HG03280 (cell line): ENCODE data around the gene PARVA.

Experiments
- ATAC-seq: cut with Tn5 transposase; IDR thresholded peaks from one replicate; pipeline ENCODE4 v1.9.1; 2021; ENCODE audit warnings: mild to moderate bottlenecking, moderate library complexity; ENCODE audit not compliant: unreplicated experiment

Gene PARVA

DNA sequence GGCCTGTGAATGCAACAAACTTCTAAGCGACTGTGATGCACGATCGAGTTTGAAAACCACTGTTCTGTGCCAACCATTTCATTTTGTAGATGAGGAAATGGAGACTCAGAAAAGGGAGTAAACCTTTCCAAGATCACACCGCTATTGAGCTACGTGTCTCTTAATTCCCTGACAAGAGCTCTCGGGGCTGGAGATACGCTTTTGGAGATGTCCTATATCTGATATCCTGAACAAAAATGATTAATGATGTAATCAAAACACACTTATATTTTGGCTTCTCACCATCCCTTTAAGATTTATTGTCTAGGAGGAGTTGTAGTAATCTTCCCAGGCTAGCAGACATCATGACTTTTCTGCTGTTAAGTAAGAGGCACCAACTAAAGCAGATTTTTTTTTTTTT lies 1.7 kb upstream of the PARVA start:
- no peak for ATAC-seq

DNA sequence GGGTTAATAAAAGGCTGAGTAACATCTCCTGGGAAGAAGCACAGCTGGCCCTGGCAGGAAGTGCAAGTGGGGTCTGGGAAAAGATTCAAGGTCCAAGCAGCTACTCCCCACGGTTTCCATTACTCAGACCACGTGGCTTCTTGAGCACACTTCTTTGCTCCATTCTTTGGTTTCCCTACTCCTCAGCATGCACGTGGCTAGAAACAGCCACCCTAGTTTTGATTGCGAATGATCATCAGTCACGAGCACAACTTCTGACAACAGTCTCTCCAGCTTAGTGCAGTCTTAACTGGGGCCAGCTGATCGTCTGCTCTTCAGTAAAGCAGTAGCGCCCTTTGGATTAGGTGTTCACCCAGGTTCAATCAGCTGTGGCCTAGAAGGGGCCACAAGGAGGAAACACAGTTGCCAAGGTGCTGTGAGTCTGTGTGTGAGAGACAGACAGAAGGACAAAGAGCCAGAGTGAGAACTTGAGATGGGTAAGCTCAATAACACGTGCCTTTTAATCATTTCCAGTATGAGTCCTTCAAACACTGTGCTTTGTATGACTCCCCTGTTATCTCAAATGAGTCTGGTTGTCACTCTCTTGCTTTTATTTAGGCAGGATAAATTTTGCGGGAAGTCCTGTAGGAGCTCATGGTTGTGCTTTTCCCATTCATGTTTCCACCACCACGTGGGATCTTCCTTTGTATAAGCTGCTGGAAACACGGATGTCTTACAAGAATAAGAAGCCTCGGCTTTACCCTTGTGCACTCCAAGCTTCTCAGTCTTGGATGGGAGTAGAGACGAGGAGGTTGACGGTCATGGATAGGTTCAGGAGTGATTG lies 901 bp upstream of the PARVA start:
- ATAC-seq, result no peak

DNA sequence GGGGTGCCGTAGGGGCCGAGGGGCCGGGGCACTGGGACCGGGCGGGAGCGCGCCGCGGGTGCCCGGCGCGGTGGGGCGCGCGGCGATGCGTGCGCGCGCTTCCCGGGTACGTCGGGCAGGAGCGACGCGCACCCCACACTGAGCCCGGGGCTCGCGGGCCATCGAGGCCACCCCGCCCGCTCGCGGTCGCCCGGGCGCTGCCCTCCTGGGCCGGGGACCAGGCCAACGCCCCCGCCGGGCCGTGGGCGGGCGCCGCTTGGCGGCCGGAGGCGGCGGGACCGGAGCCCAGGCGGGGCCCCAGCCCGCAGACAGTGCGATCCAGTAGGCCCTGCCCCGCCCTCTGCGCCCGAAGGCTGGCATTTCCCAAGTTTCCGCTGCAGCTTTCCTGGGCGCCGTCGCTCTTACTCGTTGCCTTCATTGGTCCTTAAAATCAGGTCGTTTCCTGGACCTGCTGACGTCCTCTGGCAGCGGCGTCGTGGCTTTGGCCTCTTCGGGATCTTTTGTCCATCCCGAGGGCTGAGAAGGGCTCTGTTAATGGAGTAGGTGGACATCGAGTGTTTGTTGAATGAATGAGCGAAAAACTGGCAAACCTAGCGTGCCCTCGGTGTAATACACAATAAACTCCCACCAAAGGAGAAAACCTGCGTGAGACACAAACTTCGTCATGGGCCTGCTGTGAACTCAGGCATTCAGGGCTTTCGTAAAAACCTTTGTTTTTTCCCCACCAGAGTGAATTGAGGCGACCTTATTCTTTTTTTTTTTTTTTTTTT lies 638 bp downstream of the PARVA start:
- no peak for ATAC-seq

GRCh38 chr11:12380565-12381325 lies 3.4 kb downstream of the PARVA start:
- ATAC-seq, result no peak

GRCh38 chr11:12381875-12382274 lies 4.5 kb downstream of the PARVA start:
- ATAC-seq, result no peak

- no peak for ATAC-seq
Observed at GRCh38 chr11:12382451-12382850, 5.1 kb downstream of the PARVA start.

DNA sequence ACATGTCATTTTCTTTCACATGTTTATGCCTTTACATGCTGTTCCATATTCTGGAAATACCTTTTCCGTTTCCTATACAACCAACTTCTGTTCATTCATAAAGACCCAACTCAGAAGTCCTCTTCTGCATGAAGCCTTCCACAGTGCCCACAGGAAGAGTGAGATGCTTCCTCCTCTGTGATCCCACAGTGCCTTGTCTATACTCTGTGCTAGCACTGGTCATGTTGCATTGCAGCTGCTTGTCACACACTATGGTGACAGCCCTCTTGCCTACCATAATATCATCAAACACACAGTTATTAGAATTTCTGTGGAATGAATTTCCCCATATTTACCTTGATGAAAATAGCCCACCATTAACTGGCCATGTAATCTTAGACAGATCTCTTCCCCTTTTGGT lies 8.9 kb downstream of the PARVA start:
- ATAC-seq, result no peak

- no peak for ATAC-seq
Observed at GRCh38 chr11:12386745-12387144, 9.4 kb downstream of the PARVA start.

DNA sequence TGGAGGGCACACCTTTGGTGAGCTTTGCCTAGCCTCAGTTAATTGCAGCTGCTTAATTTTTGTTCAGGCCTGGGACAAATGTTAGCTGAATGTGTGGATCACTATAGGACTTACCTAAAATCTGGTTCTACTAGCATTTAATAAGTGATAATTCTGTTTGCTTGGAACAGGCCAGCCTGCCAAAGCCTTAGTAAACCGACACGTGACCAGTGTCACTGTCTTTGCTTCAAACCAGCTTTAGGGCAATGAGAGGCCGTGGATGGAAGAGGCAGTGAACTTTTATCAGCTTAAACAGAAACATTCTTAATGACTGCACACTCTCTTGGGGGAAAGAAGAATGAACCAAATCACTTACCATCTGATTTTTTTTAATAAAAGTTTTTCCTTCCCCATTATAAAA lies 10.8 kb downstream of the PARVA start:
- no peak for ATAC-seq

- ATAC-seq, result no peak
Observed at GRCh38 chr11:12388939-12389670, 11.7 kb downstream of the PARVA start.

GRCh38 chr11:12389676-12390657 lies 12.6 kb downstream of the PARVA start:
- ATAC-seq, result no peak

DNA sequence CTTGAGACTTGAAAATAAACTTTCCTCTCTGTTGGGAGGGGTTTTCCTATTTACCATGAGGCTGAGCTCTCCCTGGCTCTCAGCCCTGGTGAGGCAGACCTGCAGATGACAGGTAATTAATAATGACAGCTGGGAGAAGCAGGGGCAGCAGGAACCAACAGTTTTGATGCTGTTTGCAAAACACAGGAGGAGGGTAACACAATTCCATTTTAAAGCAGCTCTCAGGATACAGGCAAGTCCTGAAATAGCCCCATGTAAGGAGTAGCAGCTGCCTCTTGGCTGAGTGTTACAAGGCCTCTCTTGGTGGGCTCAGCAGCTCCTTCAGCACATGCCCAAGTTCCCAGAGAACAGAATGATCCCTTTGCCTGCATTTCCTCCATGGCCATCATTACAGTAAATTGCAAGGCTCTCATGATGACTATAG lies 13.3 kb downstream of the PARVA start:
- no peak for ATAC-seq

DNA sequence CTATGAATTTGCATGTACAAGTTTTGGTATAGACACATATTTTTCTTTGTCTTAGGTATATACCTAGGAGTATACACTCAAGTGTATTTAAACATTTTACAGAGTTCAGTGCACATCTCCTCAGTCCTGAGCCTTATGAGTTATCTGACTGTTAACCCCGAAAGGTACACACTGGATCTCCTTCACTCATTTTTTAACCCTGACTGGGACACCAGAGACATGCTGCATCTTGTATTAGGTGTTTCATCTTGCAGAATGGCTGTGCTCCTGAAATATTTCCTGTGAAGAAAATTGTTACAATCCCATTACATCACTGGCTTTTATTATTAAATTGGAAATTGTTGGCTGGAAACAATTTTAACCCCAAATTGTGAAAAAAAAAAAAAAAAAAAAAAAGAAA lies 15.3 kb downstream of the PARVA start:
- no peak for ATAC-seq

DNA sequence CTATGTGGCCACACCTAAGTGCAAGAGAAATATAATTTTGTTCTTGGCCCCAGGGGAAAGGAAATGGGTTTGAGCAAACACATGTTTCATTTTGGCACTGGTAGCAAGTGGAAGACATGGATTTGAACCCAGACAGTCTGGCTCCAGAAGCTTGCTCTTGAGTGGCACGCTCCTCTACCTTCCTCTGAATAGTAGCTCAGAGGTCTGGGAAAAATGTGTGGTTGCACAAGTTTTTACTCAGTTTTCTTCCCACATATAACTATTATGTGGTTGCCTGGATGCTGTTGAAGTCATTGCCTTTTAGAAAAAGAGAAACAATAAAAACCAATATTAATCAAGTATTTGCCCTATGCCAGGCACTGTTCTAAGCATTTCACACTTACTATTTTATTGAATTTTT lies 16.3 kb downstream of the PARVA start:
- no peak for ATAC-seq

GRCh38 chr11:12394601-12395000 lies 17.2 kb downstream of the PARVA start:
- ATAC-seq, result no peak

DNA sequence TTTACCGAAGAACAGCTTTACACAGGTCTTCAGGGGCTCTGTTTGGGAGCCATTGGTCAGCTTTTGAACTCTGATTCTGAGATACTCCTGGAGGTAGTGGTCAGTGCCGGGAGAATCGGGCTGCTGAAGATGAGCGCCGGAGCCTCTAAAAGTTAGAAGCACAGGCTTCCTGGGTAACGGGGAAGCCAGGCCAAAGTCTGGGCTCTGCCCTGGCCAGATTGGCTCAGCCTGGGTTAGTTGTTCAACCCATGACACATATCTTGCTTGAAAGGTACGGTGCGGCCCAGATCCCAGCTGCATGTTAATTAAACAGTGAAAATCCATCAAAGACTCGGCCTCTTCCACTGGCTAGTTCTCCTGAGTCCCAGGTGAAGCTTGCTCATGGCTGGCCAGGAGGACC lies 18.0 kb downstream of the PARVA start:
- ATAC-seq, result no peak

GRCh38 chr11:12397931-12398334 lies 20.6 kb downstream of the PARVA start:
- ATAC-seq, result no peak

DNA sequence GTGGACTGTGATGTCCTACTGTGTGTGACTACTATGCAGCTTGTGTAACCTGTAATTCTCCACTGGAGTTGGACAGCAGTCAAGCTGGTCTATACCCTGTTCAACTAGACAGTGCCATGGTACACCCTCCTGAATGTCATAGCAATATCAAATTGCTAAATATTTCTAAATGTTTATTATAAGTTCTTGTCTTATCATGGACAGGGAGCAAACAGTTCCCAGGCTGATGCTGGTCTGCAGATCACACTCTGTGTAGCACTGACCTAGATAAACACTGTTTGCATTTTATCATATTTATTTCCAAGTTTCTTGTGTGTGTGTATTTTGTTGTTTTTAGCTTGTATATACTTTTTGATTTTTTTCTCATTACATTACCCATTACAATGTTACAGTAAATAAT lies 22.0 kb downstream of the PARVA start:
- no peak for ATAC-seq

DNA sequence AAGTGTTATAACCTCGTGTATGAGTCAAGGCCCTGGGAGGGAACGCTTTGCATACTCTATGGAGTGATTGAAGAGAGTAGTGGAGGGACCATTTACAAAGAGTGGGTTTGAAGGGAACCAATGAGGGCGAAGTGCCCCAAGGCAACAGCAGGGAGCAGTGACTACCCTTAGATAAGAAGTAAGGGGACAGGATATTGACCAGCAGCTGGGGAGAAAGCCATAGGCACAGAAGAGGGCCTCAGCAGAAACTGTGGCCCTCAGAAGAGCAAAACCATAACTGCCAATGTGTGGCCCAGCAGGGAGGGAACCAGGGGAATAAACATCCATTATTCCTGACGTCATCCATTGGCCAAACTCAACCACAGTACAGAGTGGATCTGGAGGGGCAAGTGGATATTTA lies 24.7 kb downstream of the PARVA start:
- ATAC-seq, result no peak

DNA sequence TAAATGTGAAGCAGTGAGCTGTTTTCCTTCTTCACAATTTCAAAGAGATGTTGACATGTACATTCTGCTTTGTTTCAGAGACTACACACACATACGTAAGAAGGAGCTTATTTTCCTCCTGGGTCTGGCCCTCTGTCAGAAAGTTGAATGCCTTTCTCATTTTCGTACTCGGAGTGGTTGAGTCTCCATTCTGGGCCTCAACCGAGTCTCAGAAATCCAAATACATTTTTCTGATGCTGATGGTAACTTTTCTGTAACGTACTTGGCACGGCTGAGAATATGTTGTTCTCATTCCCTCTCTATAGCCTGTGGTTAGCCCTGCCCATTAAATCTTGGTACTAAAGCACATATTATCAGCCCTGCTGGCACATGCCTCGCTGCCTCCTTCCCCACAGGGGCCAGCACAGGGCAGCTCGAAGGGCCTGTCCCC lies 25.3 kb downstream of the PARVA start:
- no peak for ATAC-seq
